ENCODE data around the gene PHRF1. TPM values are rescaled to one million over a fixed set of nuclear protein-coding genes. Genes with fewer than 3 reads are reported as not detected.

The PHRF1 gene
- total RNA-seq, 1 donor from 2014 or later = 38.3 TPM

DNA sequence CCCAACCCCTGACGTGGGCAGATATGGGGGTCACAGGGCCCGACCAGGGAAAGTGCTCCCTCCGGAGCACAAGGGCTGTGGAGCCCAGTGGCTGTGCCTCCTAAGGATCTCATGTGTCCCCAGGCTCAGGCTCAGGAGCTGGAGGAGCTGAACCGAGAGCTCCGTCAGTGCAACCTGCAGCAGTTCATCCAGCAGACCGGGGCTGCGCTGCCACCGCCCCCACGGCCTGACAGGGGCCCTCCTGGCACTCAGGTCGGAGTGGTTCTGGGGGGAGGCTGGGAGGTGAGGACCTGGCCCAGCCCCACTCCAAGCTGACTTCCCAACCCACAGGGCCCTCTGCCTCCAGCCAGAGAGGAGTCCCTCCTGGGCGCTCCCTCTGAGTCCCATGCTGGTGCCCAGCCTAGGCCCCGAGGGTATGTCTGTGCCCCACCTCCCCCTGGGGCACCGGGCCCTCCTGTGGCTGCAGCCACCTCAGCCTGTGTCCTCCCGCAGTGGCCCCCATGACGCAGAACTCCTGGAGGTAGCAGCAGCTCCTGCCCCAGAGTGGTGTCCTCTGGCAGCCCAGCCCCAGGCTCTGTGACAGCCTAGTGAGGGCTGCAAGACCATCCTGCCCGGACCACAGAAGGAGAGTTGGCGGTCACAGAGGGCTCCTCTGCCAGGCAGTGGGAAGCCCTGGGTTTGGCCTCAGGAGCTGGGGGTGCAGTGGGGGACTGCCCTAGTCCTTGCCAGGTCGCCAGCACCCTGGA, 13.0 kb upstream of the PHRF1 start:
- H3K79me2 ChIP-seq (ENCODE audit: insufficient read depth, low read length) = no peaks in the 10 kb centered on the region
- peaks cover 8% of the 10 kb centered on the region for H3K4me1 ChIP-seq (ENCODE audit: insufficient read depth, low read length)
- H4K20me1 ChIP-seq (ENCODE audit: insufficient read depth, low read length) = no peaks in the 10 kb centered on the region
- H3K4me3 Mint-ChIP-seq (ENCODE audit: unreplicated experiment) = no peak overlapping the region
- no peak overlapping the region for H3K27ac Mint-ChIP-seq (ENCODE audit: unreplicated experiment)
- peaks cover 7% of the 10 kb centered on the region for H3K4me1 Mint-ChIP-seq (ENCODE audit: low read depth, unreplicated experiment)
- H3K36me3 Mint-ChIP-seq (ENCODE audit: low read depth, unreplicated experiment) = peaks cover 9% of the 10 kb centered on the region
- TF ChIP-seq CTCF (IDR thresholded peaks at IDR 0.05; ENCODE audit: insufficient read depth, low read depth, low read length) (no peak), EZH2 (IDR thresholded peaks at IDR 0.05; ENCODE audit: insufficient read depth, low read length) (no peak)
- DNase-seq (ENCODE audit: low read depth) = no peak
- no peaks in the 10 kb centered on the region for H3K9me3 ChIP-seq (ENCODE audit: insufficient read depth, low read depth, low read length)
- H3K27me3 ChIP-seq (ENCODE audit: insufficient read depth, low read length) = peaks cover 5% of the 10 kb centered on the region
- H3K9ac ChIP-seq (ENCODE audit: low read length) = no peak overlapping the region
- H3K9me3 Mint-ChIP-seq (ENCODE audit: unreplicated experiment) = peaks cover 2% of the 10 kb centered on the region
- no peak overlapping the region for H3K4me3 ChIP-seq (ENCODE audit: insufficient read depth, low read depth, low read length)
- H3K27me3 Mint-ChIP-seq (ENCODE audit: low read depth, unreplicated experiment) = no peaks in the 10 kb centered on the region
- no peaks in the 10 kb centered on the region for H3K36me3 ChIP-seq (ENCODE audit: insufficient read depth, low read length)
- H2AFZ ChIP-seq (ENCODE audit: low read depth, low read length) = no peak overlapping the region
- no peak for FAIRE-seq
- H3K27ac ChIP-seq (ENCODE audit: low read depth, low read length) = no peak overlapping the region
- no peak overlapping the region for H3K4me2 ChIP-seq (ENCODE audit: low read length)

DNA sequence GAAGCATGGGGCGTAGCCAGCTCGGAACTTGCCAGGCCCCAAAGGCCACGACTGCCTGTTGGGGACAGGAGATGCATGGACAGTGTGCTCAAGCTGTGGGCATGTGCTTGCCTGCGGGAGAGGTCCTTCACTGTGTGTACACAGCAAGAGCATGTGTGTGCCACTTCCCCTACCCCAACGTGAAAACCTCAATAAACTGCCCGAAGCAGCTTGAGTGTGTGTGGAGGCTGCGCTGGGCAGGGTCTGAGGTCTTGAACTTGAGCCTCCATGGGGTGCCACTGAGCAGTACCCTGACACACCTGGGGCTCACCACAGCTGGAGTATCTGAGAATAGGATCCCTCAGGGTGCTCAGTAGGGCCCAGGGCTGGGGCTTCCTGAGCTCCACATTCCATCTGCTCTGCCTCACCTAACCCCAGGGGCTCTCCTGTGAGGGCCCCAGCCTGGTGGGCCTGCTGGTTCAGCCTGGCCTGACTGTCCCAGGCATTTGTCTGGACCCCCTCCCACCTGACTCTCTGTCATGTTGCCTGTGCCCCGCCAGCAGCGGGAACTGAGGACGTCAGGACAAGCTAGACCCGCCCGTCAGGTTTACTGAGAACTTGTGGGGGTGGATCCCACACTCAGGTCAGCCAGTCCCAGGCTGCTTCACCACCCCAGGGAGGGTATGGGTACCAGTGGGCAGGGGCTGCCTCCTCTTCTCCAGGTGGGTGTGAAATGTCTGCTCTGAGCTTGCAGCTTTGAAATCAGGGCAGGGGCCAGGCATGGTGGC, 12.3 kb upstream of the PHRF1 start:
- Histone ChIP-seq H3K9me3 (ENCODE audit: insufficient read depth, low read depth, low read length) (no peaks in the 10 kb centered on the region), H3K27me3 (ENCODE audit: insufficient read depth, low read length) (peaks cover 5% of the 10 kb centered on the region), H3K79me2 (ENCODE audit: insufficient read depth, low read length) (no peaks in the 10 kb centered on the region), H3K4me1 (ENCODE audit: insufficient read depth, low read length) (peaks cover 11% of the 10 kb centered on the region), H3K27ac (ENCODE audit: low read depth, low read length) (no peak overlapping the region), H3K4me3 (ENCODE audit: insufficient read depth, low read depth, low read length) (no peak overlapping the region), H3K9ac (ENCODE audit: low read length) (no peak overlapping the region), H2AFZ (ENCODE audit: low read depth, low read length) (no peak overlapping the region), H3K36me3 (ENCODE audit: insufficient read depth, low read length) (no peaks in the 10 kb centered on the region), H4K20me1 (ENCODE audit: insufficient read depth, low read length) (no peaks in the 10 kb centered on the region), H3K4me2 (ENCODE audit: low read length) (no peak overlapping the region)
- H3K36me3 Mint-ChIP-seq (ENCODE audit: low read depth, unreplicated experiment) = peaks cover 9% of the 10 kb centered on the region
- H3K9me3 Mint-ChIP-seq (ENCODE audit: unreplicated experiment) = peaks cover 2% of the 10 kb centered on the region
- FAIRE-seq (no peak), DNase-seq (ENCODE audit: low read depth) (no peak)
- H3K27me3 Mint-ChIP-seq (ENCODE audit: low read depth, unreplicated experiment) = no peaks in the 10 kb centered on the region
- peaks cover 7% of the 10 kb centered on the region for H3K4me1 Mint-ChIP-seq (ENCODE audit: low read depth, unreplicated experiment)
- H3K4me3 Mint-ChIP-seq (ENCODE audit: unreplicated experiment) = no peak overlapping the region
- no peak overlapping the region for H3K27ac Mint-ChIP-seq (ENCODE audit: unreplicated experiment)
- TF ChIP-seq CTCF (IDR thresholded peaks at IDR 0.05; ENCODE audit: insufficient read depth, low read depth, low read length) (no peak), EZH2 (IDR thresholded peaks at IDR 0.05; ENCODE audit: insufficient read depth, low read length) (no peak)
